Measurements from ENCODE around the gene HEXIM2.

DNA sequence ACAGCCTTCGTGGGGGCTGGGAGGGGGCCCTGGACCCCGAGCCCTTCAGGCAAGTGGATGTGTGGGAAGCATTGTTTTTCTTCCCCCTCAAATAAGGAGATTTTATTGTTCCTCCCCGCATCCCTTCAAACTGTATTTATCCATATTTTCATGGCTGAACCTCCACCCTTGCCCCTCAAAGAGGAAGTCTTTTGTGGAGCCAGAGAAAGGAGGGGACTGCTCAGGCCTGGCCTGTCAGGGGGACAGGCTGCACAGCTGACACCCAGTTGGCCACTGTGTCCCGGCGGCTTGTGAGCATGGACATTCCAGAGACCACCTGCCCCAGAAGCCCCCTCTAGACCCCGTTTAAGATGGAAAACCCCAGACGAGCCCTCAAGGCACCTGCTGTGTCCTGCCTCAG is 15.9 kb downstream of the HEXIM2 start:
- TF ChIP-seq CTCF (IDR thresholded peaks at IDR 0.05) (no peak), POLR2A (IDR thresholded peaks at IDR 0.05) (no peak)

All from testis (tissue), 2 donors.